Heart left ventricle (tissue), 16 donors: Measurements from ENCODE around the gene OR5B3. TPM values are rescaled to one million over a fixed set of nuclear protein-coding genes. Genes with fewer than 3 reads are reported as not detected.
"Not testable (repeated sequence)": the region's sequence is repeated elsewhere in the genome, so short reads cannot be mapped to it uniquely, and the experiment has no call there.

Source experiments
- ATAC-seq, 4 donors: fragments of 200-7000 bp; cut with Tn5 transposase; one replicate each; pipeline ENCODE4 v1.9.1; 2020 to 2022; ENCODE audit warnings: moderate library complexity in 4 of 4, mild to moderate bottlenecking in 3 of 4, moderate number of reproducible peaks in 1 of 4
- DNase-seq, 5 donors: peaks; one replicate each; pipeline ENCODE4 v3.0.0-alpha.2; 2020
- H3K27ac ChIP-seq, 12 donors: fragments of 200-600 bp; sonication (generic) in 4 of 12; one replicate each; pipeline versions ENCODE4 v1.5.0 to v1.8.0; 2016 to 2022; ENCODE audit warnings: mild to moderate bottlenecking in 2 of 12
- H3K27me3 ChIP-seq, 9 donors: fragments of 200-600 bp; sonication (generic) in 2 of 9; one replicate each; pipeline versions ENCODE4 v1.5.1 to v1.8.0; 2016 to 2022; ENCODE audit warnings: mild to moderate bottlenecking in 3 of 9
- H3K36me3 ChIP-seq, 9 donors: fragments of 200-600 bp; sonication (generic) in 2 of 9; one replicate each; pipeline versions ENCODE4 v1.5.0 to v1.8.0; 2018 to 2022; ENCODE audit warnings: mild to moderate bottlenecking in 2 of 9
- H3K4me1 ChIP-seq, 12 donors: fragments of 200-600 bp; sonication (generic) in 4 of 12; one replicate each; pipeline versions ENCODE4 v1.5.0 to v1.8.0; 2016 to 2022; ENCODE audit warnings: mild to moderate bottlenecking in 3 of 12
- H3K4me3 ChIP-seq, 12 donors: fragments of 200-600 bp; sonication (generic) in 4 of 12; one replicate each; pipeline versions ENCODE4 v1.5.0 to v1.8.0; 2017 to 2022; ENCODE audit warnings: mild to moderate bottlenecking in 9 of 12, moderate library complexity in 4 of 12
- H3K9me3 ChIP-seq, 12 donors: fragments of 200-600 bp; sonication (generic) in 4 of 12; one replicate each; pipeline versions ENCODE4 v1.5.0 to v1.8.0; 2016 to 2022; ENCODE audit warnings: mild to moderate bottlenecking in 1 of 12
- POLR2A ChIP-seq, 2 donors: fragments of 450-650 bp; IDR thresholded peaks; one replicate each; pipeline ENCODE4 v1.6.1; 2017; ENCODE audit warnings: antibody characterized with exemption in 2 of 2, mild to moderate bottlenecking in 2 of 2, moderate library complexity in 2 of 2
- WGBS, 4 donors: extraction: QIAGEN DNeasy Blood & Tissue Kit in 2 of 4; methylation state at CpG; one replicate each; pipeline versions ENCODE4 v1.1.5 to v1.1.7; 2013 to 2018; 5-methylcytosine and 5-hydroxymethylcytosine counted together
- intact Hi-C, 10 donors: fragments of 100-400 bp; cut with DNase I; formaldehyde crosslinking; loops; one replicate each; pipeline versions ENCODE4 v1.11.1 to v1.14.2; 2022
- polyA plus RNA-seq, 2 donors: library from polyadenylated mRNA; stranded (reverse); fragments of 200-250 nt; gene quantifications; one replicate each; pipeline ENCODE4 v1.2.3, GENCODE V29; 2013
- total RNA-seq, 9 donors: library from RNA; depleted of rRNA in 2 of 9; stranded (reverse); fragments of >200 nt in 2 of 9; fragmentation: NEBNext Ultra II Directional in 3 of 9; extraction: Animal tissue kit (Norgen Biotek cat#: 25700) in 3 of 9; gene quantifications; one replicate each; pipeline versions ENCODE4 v1.1.0 to v1.2.4, GENCODE V29; 2016 to 2023
- TF ChIP-seq, protein P1 (sequence below), 12 donors: fragments of 200-600 bp; sonication (generic) in 4 of 12; IDR thresholded peaks; one replicate each; pipeline versions ENCODE4 v1.5.0 to v1.8.0; 2018 to 2022; ENCODE audit warnings: antibody characterized with exemption in 12 of 12, mild to moderate bottlenecking in 5 of 12
- donor health status: ischemic (EF 13 %, LVEDD 7.1; RV severe dilation, severe dysfunction).
- donor health status: healthy with polysubstance abuse.
- donor health status: DM: no; HTN: yes; CAD: no.
- donor health status: DM: no; HTN: no; CAD: no.
- donor health status: ischemic (EF 25% LVEDD 6.9; RV normal size, moderate dysfunction).
- donor health status: ischemic (EF 25% LVEDD 5.7; RV mildly dilated, moderate dysfunction).
- donor health status: healthy.
- donor health status: DM: yes; HTN: yes; CAD: no.
- donor health status: ischemic (EF 35%, LVEDD 5.7; RV mildly dilated, moderate dysfunction).
- donor health status: nonischemic (EF 11% LVEDD 7.7; RV severe dilation, severe dysfunction).
- donor health status: DM: yes; HTN: yes; CAD: no.
- donor health status: PGD.
- donor health status: ischemic (EF 29% LVEDD 5.4; RV normal size, mild dysfunction).
- donor health status: nonischemic (EF 23%, LVEDD 6.1; RV moderate dilation, normal function).

Gene OR5B3
- total and polyA plus RNA-seq, 11 donors, result not detected

DNA sequence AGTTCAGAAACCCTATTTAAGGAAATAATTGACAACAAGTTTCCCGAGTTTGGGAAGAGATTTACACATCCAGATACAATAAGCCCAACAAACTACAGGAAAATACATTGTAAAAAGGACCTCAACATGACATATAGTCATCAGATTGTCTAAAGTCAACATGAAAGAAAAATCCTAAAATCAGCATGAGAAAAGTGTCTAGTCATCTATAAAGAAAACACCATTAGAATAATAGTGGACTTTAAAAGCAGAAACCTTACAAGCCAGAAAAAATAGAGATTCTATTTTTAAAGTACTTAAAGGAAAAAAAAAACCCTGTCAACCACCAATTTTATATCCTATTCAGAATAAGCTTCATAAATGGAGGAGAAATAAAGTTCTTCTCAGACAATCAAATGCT is 22.6 kb upstream of the OR5B3 start:
- H3K27ac ChIP-seq, result no peak overlapping the region
- no peaks in the 10 kb centered on the region for H3K27me3 ChIP-seq
- H3K9me3 ChIP-seq, result peaks cover 0 to 18% (median 2%) of the 10 kb centered on the region in 12 donors
- H3K36me3 ChIP-seq, result no peaks in the 10 kb centered on the region
- H3K4me3 ChIP-seq, result no peak overlapping the region
- 23 to 55% (median 36%) methylated on average over 1 of the region's 1 CpG for WGBS, 4 donors
- TF ChIP-seq, protein P1, sequence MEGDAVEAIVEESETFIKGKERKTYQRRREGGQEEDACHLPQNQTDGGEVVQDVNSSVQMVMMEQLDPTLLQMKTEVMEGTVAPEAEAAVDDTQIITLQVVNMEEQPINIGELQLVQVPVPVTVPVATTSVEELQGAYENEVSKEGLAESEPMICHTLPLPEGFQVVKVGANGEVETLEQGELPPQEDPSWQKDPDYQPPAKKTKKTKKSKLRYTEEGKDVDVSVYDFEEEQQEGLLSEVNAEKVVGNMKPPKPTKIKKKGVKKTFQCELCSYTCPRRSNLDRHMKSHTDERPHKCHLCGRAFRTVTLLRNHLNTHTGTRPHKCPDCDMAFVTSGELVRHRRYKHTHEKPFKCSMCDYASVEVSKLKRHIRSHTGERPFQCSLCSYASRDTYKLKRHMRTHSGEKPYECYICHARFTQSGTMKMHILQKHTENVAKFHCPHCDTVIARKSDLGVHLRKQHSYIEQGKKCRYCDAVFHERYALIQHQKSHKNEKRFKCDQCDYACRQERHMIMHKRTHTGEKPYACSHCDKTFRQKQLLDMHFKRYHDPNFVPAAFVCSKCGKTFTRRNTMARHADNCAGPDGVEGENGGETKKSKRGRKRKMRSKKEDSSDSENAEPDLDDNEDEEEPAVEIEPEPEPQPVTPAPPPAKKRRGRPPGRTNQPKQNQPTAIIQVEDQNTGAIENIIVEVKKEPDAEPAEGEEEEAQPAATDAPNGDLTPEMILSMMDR (IDR thresholded peaks at IDR 0.05), result no peak
- no peaks in the 10 kb centered on the region for H3K4me1 ChIP-seq
- intact Hi-C loops, result loop anchor here in 1 of 10 donors (5.0 kb wide), 1 partner anchor 52 kb away; no protein-coding TSS in a partner anchor
- no peak for ATAC-seq
- no peak for DNase-seq

DNA sequence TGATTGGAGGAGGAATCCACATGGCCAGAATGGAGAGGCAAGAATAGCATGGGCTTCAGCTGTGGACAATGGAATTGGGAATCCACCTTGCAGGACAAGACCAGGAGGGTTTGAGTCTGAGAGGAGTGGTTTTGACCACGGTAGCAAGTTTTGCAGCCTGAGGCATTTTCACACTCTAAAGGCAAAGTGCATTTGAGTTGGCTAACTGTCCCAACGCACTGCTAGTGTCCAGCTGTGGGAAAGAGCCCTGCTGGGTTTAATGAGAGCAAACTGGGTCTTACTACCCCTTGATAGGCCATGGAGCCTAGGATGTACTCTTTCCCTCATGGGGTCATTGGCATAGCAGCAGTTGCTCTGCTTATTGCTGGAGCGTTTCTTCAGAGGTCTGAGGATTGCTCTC is 21.3 kb upstream of the OR5B3 start, which contains the start of gene OR5B2:
OR5B2 (minus strand) TSS at position 101 of the 400 bp plus-strand sequence. CDS start 4,860 bp downstream, outside the sequence.
- DNase-seq (no peak), ATAC-seq (no peak)
- WGBS, 4 donors, result 64 to 74% (median 68%) methylated on average over 3 of the region's 3 CpGs
- no peak within 1 kb of the TSS for H3K27ac ChIP-seq
- no peaks in the 10 kb centered on the region for H3K36me3 ChIP-seq
- intact Hi-C loops, result loop anchor here in 1 of 10 donors (5.0 kb wide), 1 partner anchor 51 kb away; no protein-coding TSS in a partner anchor
- H3K4me3 ChIP-seq, result no peak within 1 kb of the TSS
- H3K9me3 ChIP-seq, result peaks cover 0 to 18% (median 2%) of the 10 kb centered on the region in 12 donors
- no peaks in the 10 kb centered on the region for H3K27me3 ChIP-seq
- TF ChIP-seq, protein P1 (IDR thresholded peaks at IDR 0.05), result no peak
- TF ChIP-seq POLR2A (IDR thresholded peaks at IDR 0.05), result no peak
- no peaks in the 10 kb centered on the region for H3K4me1 ChIP-seq

DNA sequence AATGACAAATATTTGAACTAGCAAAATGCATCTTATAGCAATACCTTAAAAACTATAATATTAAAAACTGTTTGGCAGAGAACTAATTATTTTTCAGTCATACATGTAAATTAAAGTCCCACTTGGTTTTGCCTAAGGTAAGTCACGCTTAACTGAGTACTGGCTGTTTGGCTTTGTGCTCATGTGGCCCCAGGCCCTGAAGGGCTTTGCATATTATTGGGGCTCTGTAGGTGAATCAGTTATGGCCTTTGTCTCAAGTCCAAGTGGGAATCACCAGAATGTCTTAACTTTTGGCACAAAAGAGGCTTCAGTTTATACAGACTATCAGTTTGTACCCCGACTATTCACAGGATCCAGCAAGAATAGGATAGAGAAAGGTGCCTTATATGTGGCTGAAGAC is 7.1 kb downstream of the OR5B3 start:
- peaks cover 0 to 11% (median 2%) of the 10 kb centered on the region in 12 donors for H3K9me3 ChIP-seq
- intact Hi-C loops, result loop anchor here in 1 of 10 donors (5.0 kb wide), 1 partner anchor 267 kb away; no protein-coding TSS in a partner anchor
- H3K4me1 ChIP-seq, DNase-seq, H3K36me3 ChIP-seq, H3K27me3 ChIP-seq, H3K4me3 ChIP-seq, ATAC-seq, H3K27ac ChIP-seq: not testable (repeated sequence)
- 60 to 100% (median 82%) methylated on average over 1 of the region's 2 CpGs for WGBS, 4 donors

DNA sequence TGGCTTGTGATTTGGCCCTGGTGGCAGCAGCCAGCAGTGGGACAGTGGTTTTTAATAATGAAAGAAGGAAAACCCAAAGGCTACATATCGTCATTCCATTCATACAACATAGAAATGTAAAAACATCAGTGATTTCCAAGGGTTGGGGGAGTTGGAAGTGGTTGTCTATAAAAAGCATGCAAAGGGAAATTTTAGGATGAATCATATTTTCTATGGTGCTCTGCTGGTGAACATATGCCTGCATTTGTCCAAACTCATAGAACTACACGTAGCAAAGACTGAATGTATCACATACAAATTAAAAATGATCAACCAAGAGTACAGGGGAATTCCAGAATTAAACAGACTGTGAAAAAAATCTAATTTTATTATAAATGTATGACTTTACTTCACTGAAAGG is 11.1 kb downstream of the OR5B3 start:
- ATAC-seq, result no peak
- DNase-seq, result no peak
- TF ChIP-seq, protein P1 (IDR thresholded peaks at IDR 0.05), result no peak
- TF ChIP-seq POLR2A (IDR thresholded peaks at IDR 0.05), result no peak
- Histone ChIP-seq H3K36me3 (no peaks in the 10 kb centered on the region), H3K9me3 (peaks cover 0 to 12% (median 5%) of the 10 kb centered on the region in 12 donors), H3K4me3 (no peak overlapping the region), H3K4me1 (peaks cover 0 to 5% (median 0%) of the 10 kb centered on the region in 12 donors), H3K27me3 (no peaks in the 10 kb centered on the region), H3K27ac (no peak overlapping the region)
- 83 to 90% (median 85%) methylated on average over 2 of the region's 2 CpGs for WGBS, 4 donors
- intact Hi-C loops, result loop anchor here in 1 of 10 donors (5.0 kb wide), 1 partner anchor 263 kb away; no protein-coding TSS in a partner anchor

DNA sequence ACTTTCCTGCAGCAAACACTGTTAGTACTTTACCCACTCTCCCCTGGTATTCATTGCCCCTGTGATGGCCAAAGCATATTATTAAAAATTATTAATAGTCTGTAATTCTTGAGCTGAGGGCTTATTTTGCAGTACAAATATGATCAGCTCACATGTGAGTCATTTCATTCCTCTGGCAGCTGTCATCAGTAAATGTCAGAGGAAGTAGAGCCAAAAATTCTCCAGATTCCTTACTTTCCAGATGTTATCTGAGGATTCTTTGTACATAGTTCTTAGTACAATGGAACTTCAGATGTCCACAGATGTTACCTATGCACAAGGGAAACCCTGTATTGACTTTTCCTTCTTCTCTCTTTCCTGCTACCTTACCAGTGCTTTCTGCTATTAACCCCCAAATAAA is 12.5 kb downstream of the OR5B3 start:
- TF ChIP-seq, protein P1 (IDR thresholded peaks at IDR 0.05), result no peak
- no peak for TF ChIP-seq POLR2A (IDR thresholded peaks at IDR 0.05)
- intact Hi-C loops, result no loop called here
- Histone ChIP-seq H3K4me3 (no peak overlapping the region), H3K27me3 (no peaks in the 10 kb centered on the region), H3K36me3 (no peaks in the 10 kb centered on the region), H3K4me1 (peaks cover 0 to 5% (median 0%) of the 10 kb centered on the region in 12 donors), H3K27ac (no peak overlapping the region), H3K9me3 (peaks cover 0 to 12% (median 5%) of the 10 kb centered on the region in 12 donors)
- ATAC-seq (peak in 1 of 4 donors; percentile 42), DNase-seq (no peak)
